GM12878 (cell line): ENCODE measurements around the gene NMUR1. TPM values are rescaled to one million over a fixed set of nuclear protein-coding genes. Genes with fewer than 3 reads are reported as not detected.

Experiments
- ATAC-seq: fragments of 200-7000 bp; cut with Tn5 transposase; 3 replicates; pipeline ENCODE4 v1.9.1; 2020; ENCODE audit warnings: mild to moderate bottlenecking, moderate library complexity
- BruUV-seq: library from RNA; stranded (reverse); fragments of 400-500 nt; replicated peaks from 2 replicates; lab custom pipeline; 2021; lab: Mats Ljungman, UMichigan
- CTCF ChIA-PET: fragments of 300-600 bp; sonication (Branson Sonifier 250); formaldehyde crosslinking; extraction: SDS; loops from one replicate; lab custom pipeline; 2021; ENCODE audit warnings: inconsistent platforms; lab: Yijun Ruan, JAX
- POLR2A ChIA-PET: fragments of 350-600 bp; formaldehyde crosslinking; extraction: SDS; loops from one replicate; lab custom pipeline; 2021; ENCODE audit warnings: inconsistent platforms; lab: Charles Lee
- RAD21 ChIA-PET: fragments of 300-600 bp; sonication (Branson Sonifier 250); formaldehyde crosslinking; loops from one replicate; lab custom pipeline; 2023; ENCODE audit warnings: antibody characterized with exemption; ENCODE audit not compliant: unreplicated experiment; lab: Charles Lee
- SMC1A ChIA-PET: fragments of 300-600 bp; sonication (Branson Sonifier 250); formaldehyde crosslinking; loops from one replicate; lab custom pipeline; 2023; ENCODE audit not compliant: unreplicated experiment, uncharacterized antibody; lab: Charles Lee
- DNase-seq: peaks from one replicate; pipeline ENCODE4 v3.0.0-alpha.2; 2011; ENCODE audit warnings: low read depth, low spot score
- FAIRE-seq: peaks from 3 replicates; lab custom pipeline; 2011; peaks lifted over from hg19 to GRCh38; lab: Jason Lieb, UNC
- H2AFZ ChIP-seq: 2 replicates; pipeline ENCODE4 v1.6.0; 2011; ENCODE audit warnings: low read depth, low read length, control low read depth; ENCODE audit not compliant: control insufficient read depth
- H3K27ac ChIP-seq: 2 replicates; pipeline ENCODE4 v1.5.1; 2011; ENCODE audit warnings: control low read depth; ENCODE audit not compliant: control insufficient read depth, insufficient read depth
- H3K27me3 ChIP-seq, 2 experiments: replicated peaks in 1 of 2; 2 replicates each; pipeline versions ENCODE4 v1.6.0 to v1.6.1; 2011; ENCODE audit warnings: low read length in 1 of 2; ENCODE audit not compliant: control insufficient read depth in 2 of 2, insufficient read depth in 2 of 2
- H3K36me3 ChIP-seq, 2 experiments: 2 replicates each; pipeline ENCODE4 v1.5.1; 2011; ENCODE audit warnings: low read length in 1 of 2; ENCODE audit not compliant: control insufficient read depth in 2 of 2, insufficient read depth in 2 of 2
- H3K4me1 ChIP-seq: 2 replicates; pipeline ENCODE4 v1.6.1; 2011; ENCODE audit warnings: mild to moderate bottlenecking, low read length, moderate library complexity, mixed read lengths; ENCODE audit not compliant: control insufficient read depth, insufficient read depth
- H3K4me2 ChIP-seq: 2 replicates; pipeline ENCODE4 v1.6.0; 2011; ENCODE audit warnings: control low read depth; ENCODE audit not compliant: control insufficient read depth, insufficient read depth
- H3K4me3 ChIP-seq: fragments of 200-600 bp; sonication (generic); 2 replicates; pipeline ENCODE4 v1.5.1; 2016
- H3K79me2 ChIP-seq: 2 replicates; pipeline ENCODE4 v1.6.0; 2011; ENCODE audit warnings: low read length; ENCODE audit not compliant: control insufficient read depth, insufficient read depth
- H3K9ac ChIP-seq: 2 replicates; pipeline ENCODE4 v1.8.0; 2011; ENCODE audit warnings: low read length, control low read depth, mixed read lengths; ENCODE audit not compliant: control insufficient read depth, insufficient read depth
- H3K9me3 ChIP-seq: replicated peaks from 3 replicates; pipeline ENCODE4 v1.5.1; 2011; ENCODE audit warnings: mild to moderate bottlenecking, low read length; ENCODE audit not compliant: control insufficient read depth, insufficient read depth
- H4K20me1 ChIP-seq: 2 replicates; pipeline ENCODE4 v1.6.0; 2011; ENCODE audit not compliant: control insufficient read depth, insufficient read depth
- CBX5 ChIP-seq: sonication (generic); IDR thresholded peaks from 2 replicates; pipeline ENCODE4 v1.6.1; 2016; ENCODE audit warnings: low read depth, moderate library complexity, mild to moderate bottlenecking, inconsistent platforms
- CHD4 ChIP-seq: fragments of 200-600 bp; sonication (generic); IDR thresholded peaks from 2 replicates; pipeline ENCODE4 v1.6.1; 2016; ENCODE audit warnings: mild to moderate bottlenecking
- POU2F2 ChIP-seq: IDR thresholded peaks from 3 replicates; pipeline ENCODE4 v1.6.1; 2011; ENCODE audit warnings: low read depth, mild to moderate bottlenecking, low read length, borderline replicate concordance
- STAT3 ChIP-seq: IDR thresholded peaks from 2 replicates; pipeline ENCODE4 v1.6.1; 2011; ENCODE audit warnings: low read depth, low read length, improper control_type of control experiment
- SUPT20H ChIP-seq: IDR thresholded peaks from 2 replicates; pipeline ENCODE4 v1.6.1; 2011; ENCODE audit warnings: low read depth, mild to moderate bottlenecking, low read length, moderate library complexity, borderline replicate concordance; ENCODE audit not compliant: control insufficient read depth
- ZBED1 ChIP-seq: IDR thresholded peaks from 2 replicates; pipeline ENCODE4 v1.6.1; 2016; ENCODE audit warnings: borderline replicate concordance
- ZNF24 ChIP-seq: fragments of 450-650 bp; IDR thresholded peaks from 2 replicates; pipeline ENCODE4 v1.6.1; 2017; ENCODE audit warnings: antibody characterized with exemption, mild to moderate bottlenecking
- WGBS: methylation state at CpG from one replicate; pipeline ENCODE4 v1.1.6; 2016; ENCODE audit warnings: low lambda C conversion rate; ENCODE audit not compliant: insufficient replicate concordance, insufficient coverage; ENCODE audit errors: missing lambda C conversion rate; 5-methylcytosine and 5-hydroxymethylcytosine counted together
- in situ Hi-C: fragments of 300-500 bp; cut with MboI; formaldehyde crosslinking; loops from 9 replicates; pipeline ENCODE4 v1.14.3; 2018; ENCODE audit warnings: mixed read lengths
- intact Hi-C: fragments of 100-400 bp; cut with micrococcal nuclease; formaldehyde crosslinking; loops from one replicate; pipeline ENCODE4 v1.14.2; 2022; ENCODE audit not compliant: unreplicated experiment
- polyA plus RNA-seq, 11 experiments: library from polyadenylated mRNA; depleted of rRNA in 4 of 11; unstranded in 6 of 11; stranded (reverse) in 5 of 11; fragments of >200 nt; fragmentation: Nextera tagmentation in 4 of 11; fragmentation: Illumina TruSeq in 1 of 11; extraction: Ambion mirVana in 4 of 11; extraction: Trizol in 1 of 11; gene quantifications; 1 replicate in 1 of 11; 2 replicates in 10 of 11; pipeline versions ENCODE4 v1.2.1 to v1.2.3, GENCODE V29; 2011 to 2016; ENCODE audit warnings: inconsistent platforms in 2 of 11, missing spikeins in 2 of 11, low read depth in 1 of 11
- total RNA-seq, 4 experiments: library from RNA; depleted of rRNA in 3 of 4; stranded (reverse); fragments of >200 nt in 3 of 4; fragmentation: Illumina TruSeq in 1 of 4; extraction: Trizol in 1 of 4; gene quantifications; 2 replicates each; pipeline versions ENCODE4 v1.2.1 to v1.2.3, GENCODE V29; 2013 to 2021
- TF ChIP-seq, protein P1 (sequence below): fragments of 450-650 bp; IDR thresholded peaks from 2 replicates; pipeline ENCODE4 v1.6.1; 2017; ENCODE audit warnings: low read depth, mild to moderate bottlenecking, moderate library complexity
- TF ChIP-seq, protein P2 (sequence below): fragments of 450-650 bp; IDR thresholded peaks from 2 replicates; pipeline ENCODE4 v1.6.1; 2017; ENCODE audit warnings: mild to moderate bottlenecking
- TF ChIP-seq, protein P3 (sequence below): fragments of 450-650 bp; IDR thresholded peaks from 2 replicates; pipeline ENCODE4 v1.6.1; 2017; ENCODE audit warnings: borderline replicate concordance

Gene NMUR1
- total and polyA plus RNA-seq, 10 of the 15 experiments (the other 5 are each of a cell fraction or from before 2014, with no cell fraction given): under 0.01 to 0.08 (median 0.02) TPM; not detected in 5

DNA sequence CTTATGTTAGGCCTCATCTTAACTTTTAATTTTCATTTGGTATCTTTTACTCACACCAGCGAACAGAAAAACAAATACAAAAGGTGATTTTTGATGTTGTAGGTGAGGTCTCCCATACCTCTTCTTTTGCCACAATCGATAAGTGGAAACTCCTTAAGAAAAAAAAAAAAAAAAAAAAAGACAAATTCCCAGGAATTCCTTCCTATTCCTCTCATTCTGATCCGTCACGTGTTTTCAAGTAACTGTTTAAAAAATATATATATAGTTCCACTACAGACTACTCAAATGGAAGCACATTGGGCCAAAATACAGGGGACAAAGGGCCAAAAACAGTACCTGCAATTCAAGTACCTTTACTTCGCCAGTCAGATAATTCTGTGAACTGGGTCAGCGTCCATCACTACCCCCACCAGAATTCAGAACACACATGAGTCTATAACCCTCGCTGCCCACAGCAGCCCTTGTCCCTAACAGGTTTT, 16.5 kb downstream of the NMUR1 start (continued):
- TF ChIP-seq, protein P1, sequence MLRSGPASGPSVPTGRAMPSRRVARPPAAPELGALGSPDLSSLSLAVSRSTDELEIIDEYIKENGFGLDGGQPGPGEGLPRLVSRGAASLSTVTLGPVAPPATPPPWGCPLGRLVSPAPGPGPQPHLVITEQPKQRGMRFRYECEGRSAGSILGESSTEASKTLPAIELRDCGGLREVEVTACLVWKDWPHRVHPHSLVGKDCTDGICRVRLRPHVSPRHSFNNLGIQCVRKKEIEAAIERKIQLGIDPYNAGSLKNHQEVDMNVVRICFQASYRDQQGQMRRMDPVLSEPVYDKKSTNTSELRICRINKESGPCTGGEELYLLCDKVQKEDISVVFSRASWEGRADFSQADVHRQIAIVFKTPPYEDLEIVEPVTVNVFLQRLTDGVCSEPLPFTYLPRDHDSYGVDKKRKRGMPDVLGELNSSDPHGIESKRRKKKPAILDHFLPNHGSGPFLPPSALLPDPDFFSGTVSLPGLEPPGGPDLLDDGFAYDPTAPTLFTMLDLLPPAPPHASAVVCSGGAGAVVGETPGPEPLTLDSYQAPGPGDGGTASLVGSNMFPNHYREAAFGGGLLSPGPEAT: peak; percentile 32
- no peak for TF ChIP-seq ZBED1
- no peak for TF ChIP-seq STAT3
- TF ChIP-seq, all 136 proteins: peak for 6

DNA sequence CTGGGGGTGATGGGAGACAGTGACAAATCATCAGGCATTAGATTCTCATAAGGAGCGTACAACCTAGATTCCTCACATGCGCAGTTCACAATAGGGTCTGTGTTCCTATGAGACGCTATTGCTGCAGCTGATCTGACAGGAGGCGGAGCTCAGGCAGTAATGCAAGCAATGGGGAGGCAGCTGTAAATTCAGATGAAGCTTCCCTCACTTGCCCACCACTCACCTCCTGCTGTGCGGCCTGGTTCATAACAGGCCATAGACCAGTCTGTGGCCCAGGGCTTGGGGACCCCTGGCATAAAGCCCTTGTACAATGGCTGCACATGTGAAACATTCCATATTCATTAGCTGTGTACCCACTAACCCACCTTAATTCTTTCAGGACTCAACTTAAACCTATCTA, 18.0 kb downstream of the NMUR1 start:
- Histone ChIP-seq H3K27me3 (no peaks in the 10 kb centered on the region), H2AFZ (no peak overlapping the region), H4K20me1 (no peaks in the 10 kb centered on the region), H3K4me1 (peaks cover 9% of the 10 kb centered on the region), H3K36me3 (no peaks in the 10 kb centered on the region; a peak in 1 of 4 replicates), H3K4me2 (no peak overlapping the region), H3K9ac (no peak overlapping the region), H3K27ac (no peak overlapping the region), H3K9me3 (no peaks in the 10 kb centered on the region; the same call in 2 of the 3 replicates), H3K4me3 (no peak overlapping the region), H3K79me2 (peaks cover 9% of the 10 kb centered on the region)
- ChIA-PET POLR2A (interaction anchor here (1.0 kb wide), 1 partner anchor 9 kb away, joined by 3 read pairs; no protein-coding TSS in a partner anchor), CTCF (no interaction called here), RAD21 (interaction anchor here (0.8 to 2.0 kb wide), 2 partner anchors 30 to 41 kb away, joined by 3 to 5 read pairs; no protein-coding TSS in a partner anchor), SMC1A (interaction anchor here (0.9 to 2.4 kb wide), 3 partner anchors 10 to 89 kb away, joined by 3 to 9 read pairs (median 4); no protein-coding TSS in a partner anchor)
- in situ Hi-C loops: no loop called here
- intact Hi-C loops: no loop called here
- FAIRE-seq: no peak
- TF ChIP-seq, protein P2, sequence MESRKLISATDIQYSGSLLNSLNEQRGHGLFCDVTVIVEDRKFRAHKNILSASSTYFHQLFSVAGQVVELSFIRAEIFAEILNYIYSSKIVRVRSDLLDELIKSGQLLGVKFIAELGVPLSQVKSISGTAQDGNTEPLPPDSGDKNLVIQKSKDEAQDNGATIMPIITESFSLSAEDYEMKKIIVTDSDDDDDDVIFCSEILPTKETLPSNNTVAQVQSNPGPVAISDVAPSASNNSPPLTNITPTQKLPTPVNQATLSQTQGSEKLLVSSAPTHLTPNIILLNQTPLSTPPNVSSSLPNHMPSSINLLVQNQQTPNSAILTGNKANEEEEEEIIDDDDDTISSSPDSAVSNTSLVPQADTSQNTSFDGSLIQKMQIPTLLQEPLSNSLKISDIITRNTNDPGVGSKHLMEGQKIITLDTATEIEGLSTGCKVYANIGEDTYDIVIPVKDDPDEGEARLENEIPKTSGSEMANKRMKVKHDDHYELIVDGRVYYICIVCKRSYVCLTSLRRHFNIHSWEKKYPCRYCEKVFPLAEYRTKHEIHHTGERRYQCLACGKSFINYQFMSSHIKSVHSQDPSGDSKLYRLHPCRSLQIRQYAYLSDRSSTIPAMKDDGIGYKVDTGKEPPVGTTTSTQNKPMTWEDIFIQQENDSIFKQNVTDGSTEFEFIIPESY: no peak
- TF ChIP-seq SUPT20H (no peak), CBX5 (no peak), CHD4 (no peak), POU2F2 (no peak), ZNF24 (no peak)
- TF ChIP-seq, protein P3, sequence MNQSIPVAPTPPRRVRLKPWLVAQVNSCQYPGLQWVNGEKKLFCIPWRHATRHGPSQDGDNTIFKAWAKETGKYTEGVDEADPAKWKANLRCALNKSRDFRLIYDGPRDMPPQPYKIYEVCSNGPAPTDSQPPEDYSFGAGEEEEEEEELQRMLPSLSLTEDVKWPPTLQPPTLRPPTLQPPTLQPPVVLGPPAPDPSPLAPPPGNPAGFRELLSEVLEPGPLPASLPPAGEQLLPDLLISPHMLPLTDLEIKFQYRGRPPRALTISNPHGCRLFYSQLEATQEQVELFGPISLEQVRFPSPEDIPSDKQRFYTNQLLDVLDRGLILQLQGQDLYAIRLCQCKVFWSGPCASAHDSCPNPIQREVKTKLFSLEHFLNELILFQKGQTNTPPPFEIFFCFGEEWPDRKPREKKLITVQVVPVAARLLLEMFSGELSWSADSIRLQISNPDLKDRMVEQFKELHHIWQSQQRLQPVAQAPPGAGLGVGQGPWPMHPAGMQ: no peak
- no peak for DNase-seq
- BruUV-seq: no TSS peak
- ATAC-seq: no peak
- WGBS: 100% methylated on average over 5 of the region's 5 CpGs
